CD8-positive, alpha-beta memory T cell (primary cell): ENCODE data around the gene GAB2. TPM values are rescaled to one million over a fixed set of nuclear protein-coding genes. Genes with fewer than 3 reads are reported as not detected.
"Not testable (repeated sequence)": the region's sequence is repeated elsewhere in the genome, so short reads cannot be mapped to it uniquely, and the experiment has no call there.

Source experiments
- CTCF ChIA-PET: fragments of 350-600 bp; sonication (Branson Sonifier 250); formaldehyde crosslinking; loops from one replicate; lab custom pipeline; 2021; ENCODE audit warnings: antibody characterized with exemption; lab: Charles Lee
- POLR2A ChIA-PET: fragments of 350-600 bp; sonication (Branson Sonifier 250); formaldehyde crosslinking; loops from one replicate; lab custom pipeline; 2021; ENCODE audit warnings: antibody characterized with exemption; lab: Charles Lee
- DNase-seq, 5 donors: peaks; one replicate each; pipeline versions ENCODE4 v3.0.0 to v3.0.0-alpha.2; 2020 to 2022; ENCODE audit warnings: mixed read lengths in 1 of 5
- H3K27ac ChIP-seq: one replicate; pipeline ENCODE4 v1.7.0; 2013; ENCODE audit warnings: low read depth, mild to moderate bottlenecking, low read length, moderate library complexity
- H3K27me3 ChIP-seq: 2 replicates; pipeline ENCODE4 v1.7.0; 2013; ENCODE audit warnings: low read length, mild to moderate bottlenecking; ENCODE audit not compliant: insufficient read depth, poor library complexity, severe bottlenecking
- H3K36me3 ChIP-seq: 2 replicates; pipeline ENCODE4 v1.7.0; 2013; ENCODE audit warnings: mild to moderate bottlenecking, low read length, moderate library complexity; ENCODE audit not compliant: insufficient read depth
- H3K4me1 ChIP-seq: 2 replicates; pipeline ENCODE4 v1.7.0; 2013; ENCODE audit warnings: mild to moderate bottlenecking, low read length, moderate library complexity; ENCODE audit not compliant: insufficient read depth
- H3K4me3 ChIP-seq: 2 replicates; pipeline ENCODE4 v1.7.0; 2013; ENCODE audit warnings: mild to moderate bottlenecking, low read length
- H3K9me3 ChIP-seq: 2 replicates; pipeline ENCODE4 v1.7.0; 2013; ENCODE audit warnings: mild to moderate bottlenecking, low read length
- H3K27ac Mint-ChIP-seq, 8 donors: one replicate each; pipeline ENCODE4 v1.8.0; 2020 to 2021; ENCODE audit warnings: mixed read lengths in 8 of 8, mild to moderate bottlenecking in 6 of 8, inconsistent platforms in 3 of 8, moderate library complexity in 3 of 8
- H3K27me3 Mint-ChIP-seq, 2 donors: one replicate each; pipeline ENCODE4 v1.8.0; 2020 to 2021; ENCODE audit warnings: mixed read lengths in 2 of 2, mild to moderate bottlenecking in 1 of 2, moderate library complexity in 1 of 2
- H3K36me3 Mint-ChIP-seq, 3 donors: one replicate each; pipeline ENCODE4 v1.8.0; 2020 to 2021; ENCODE audit warnings: mixed read lengths in 3 of 3, inconsistent platforms in 1 of 3, mild to moderate bottlenecking in 1 of 3
- H3K4me1 Mint-ChIP-seq, 3 donors: one replicate each; pipeline ENCODE4 v1.8.0; 2020 to 2021; ENCODE audit warnings: mixed read lengths in 3 of 3, inconsistent platforms in 1 of 3, mild to moderate bottlenecking in 1 of 3
- H3K4me3 Mint-ChIP-seq, 7 donors: one replicate each; pipeline ENCODE4 v1.8.0; 2020 to 2021; ENCODE audit warnings: mixed read lengths in 7 of 7, mild to moderate bottlenecking in 6 of 7, moderate library complexity in 4 of 7, inconsistent platforms in 2 of 7
- H3K9me3 Mint-ChIP-seq, 5 donors: one replicate each; pipeline ENCODE4 v1.8.0; 2020 to 2022; ENCODE audit warnings: mixed read lengths in 5 of 5, mild to moderate bottlenecking in 3 of 5, moderate library complexity in 2 of 5, inconsistent platforms in 1 of 5
- polyA plus RNA-seq: library from polyadenylated mRNA; unstranded; fragments of 300-500 nt; fragmentation: Illumina TruSeq; gene quantifications from one replicate; pipeline ENCODE4 v1.2.3, GENCODE V29; 2021
- total RNA-seq, 2 experiments: library from RNA; stranded (reverse); gene quantifications; one replicate each; pipeline ENCODE4 v1.2.3, GENCODE V29; 2021

The GAB2 gene
- total and polyA plus RNA-seq, 3 experiments from 2014 or later = 2.9 to 4.3 TPM; not detected in 1

DNA sequence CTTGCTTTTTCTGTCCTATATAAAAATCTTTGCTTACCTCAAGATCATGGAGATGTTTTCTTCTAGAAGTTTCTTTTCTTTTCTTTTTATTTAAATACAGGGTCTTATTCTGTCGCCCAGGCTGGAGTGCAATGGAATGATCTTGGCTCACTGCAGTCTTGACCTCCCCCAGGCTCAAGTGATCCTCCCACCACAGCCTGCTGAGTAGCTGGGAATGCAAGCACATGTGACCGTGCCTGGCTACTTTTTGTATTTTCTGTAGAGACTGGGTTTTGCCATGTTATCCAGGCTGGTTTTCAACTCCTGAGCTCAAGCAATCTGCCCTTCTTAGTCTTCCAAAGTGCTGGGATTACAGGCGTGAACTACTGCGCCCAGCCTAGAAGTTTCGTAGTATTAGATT is 183.6 kb downstream of the GAB2 start:
- Histone ChIP-seq H3K9me3 (no peaks in the 10 kb centered on the region), H3K36me3 (no peaks in the 10 kb centered on the region), H3K4me1 (no peaks in the 10 kb centered on the region), H3K27ac (no peak overlapping the region), H3K4me3 (no peak overlapping the region), H3K27me3 (no peaks in the 10 kb centered on the region)
- ChIA-PET CTCF (no interaction called here), POLR2A (no interaction called here)
- Mint-ChIP-seq H3K36me3 (peaks cover 0 to 19% (median 3%) of the 10 kb centered on the region in 3 donors), H3K4me1 (no peaks in the 10 kb centered on the region), H3K27ac (no peak overlapping the region), H3K9me3 (peaks cover 0 to 11% (median 7%) of the 10 kb centered on the region in 5 donors), H3K27me3 (peaks cover 0 to 11% of the 10 kb centered on the region in 2 donors), H3K4me3 (no peak overlapping the region)
- DNase-seq = no peak

DNA sequence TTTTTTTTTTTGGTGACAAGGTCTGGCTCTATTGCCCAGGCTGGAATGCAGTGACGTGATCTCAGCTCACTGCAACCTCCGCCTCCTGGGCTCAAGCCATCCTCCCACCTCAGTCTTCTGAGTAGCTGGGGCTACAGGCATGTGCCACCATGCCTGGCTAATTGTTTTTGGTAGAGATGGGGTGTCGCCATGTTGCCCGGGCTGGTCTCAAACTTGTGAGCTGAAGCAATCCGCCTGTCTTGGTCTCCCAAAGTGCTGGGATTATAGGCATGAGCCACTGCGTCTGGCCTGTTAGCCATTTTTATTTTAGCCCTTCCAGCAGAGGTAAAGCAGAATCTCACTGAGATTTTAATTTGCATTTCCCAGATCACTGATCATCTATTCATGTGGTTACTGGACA is 184.6 kb downstream of the GAB2 start:
- Mint-ChIP-seq H3K36me3 (peaks cover 0 to 18% (median 3%) of the 10 kb centered on the region in 3 donors), H3K27me3 (peaks cover 0 to 11% of the 10 kb centered on the region in 2 donors)
- H3K4me3 ChIP-seq, H3K36me3 ChIP-seq, H3K4me1 ChIP-seq, DNase-seq, H3K9me3 ChIP-seq, H3K4me1 Mint-ChIP-seq, H3K4me3 Mint-ChIP-seq, H3K27ac ChIP-seq, POLR2A ChIA-PET, H3K27me3 ChIP-seq, H3K27ac Mint-ChIP-seq, H3K9me3 Mint-ChIP-seq, CTCF ChIA-PET: not testable (repeated sequence)

DNA sequence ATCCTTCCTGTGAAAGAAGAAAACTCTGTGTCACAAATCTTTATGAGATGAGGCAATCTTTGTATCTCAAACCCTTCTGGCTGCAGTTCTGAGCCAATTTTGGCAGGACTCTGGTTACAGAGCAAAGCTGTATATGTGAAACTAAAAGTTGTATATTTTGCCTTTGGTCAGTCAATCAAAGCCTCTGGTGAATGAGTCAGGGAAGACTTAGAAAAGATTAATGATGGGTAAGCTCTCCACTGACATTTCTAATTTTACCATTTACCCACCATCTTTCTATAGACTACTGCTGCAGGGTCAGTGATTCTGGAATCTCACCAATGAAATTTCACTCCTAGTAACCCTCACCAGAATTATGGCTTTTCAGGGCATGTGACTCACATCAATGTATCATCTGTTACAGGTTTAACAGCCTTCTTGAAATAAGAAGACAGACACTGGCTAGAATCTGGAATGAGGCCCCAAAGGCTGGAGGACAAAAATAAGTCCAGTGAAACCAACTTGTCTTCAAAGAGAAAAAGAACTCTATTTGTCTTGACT is 185.6 kb downstream of the GAB2 start:
- H3K27me3 ChIP-seq = no peaks in the 10 kb centered on the region
- peaks cover 0 to 3% of the 10 kb centered on the region in 2 donors for H3K27me3 Mint-ChIP-seq
- H3K4me1 ChIP-seq = no peaks in the 10 kb centered on the region
- ChIA-PET POLR2A (no interaction called here), CTCF (no interaction called here)
- no peaks in the 10 kb centered on the region for H3K9me3 Mint-ChIP-seq
- H3K36me3 Mint-ChIP-seq = peaks cover 0 to 8% (median 3%) of the 10 kb centered on the region in 3 donors
- H3K9me3 ChIP-seq = no peaks in the 10 kb centered on the region
- H3K27ac Mint-ChIP-seq = no peak overlapping the region
- no peak overlapping the region for H3K27ac ChIP-seq
- no peak overlapping the region for H3K4me3 ChIP-seq
- no peak for DNase-seq
- no peak overlapping the region for H3K4me3 Mint-ChIP-seq
- H3K4me1 Mint-ChIP-seq = no peaks in the 10 kb centered on the region
- H3K36me3 ChIP-seq = no peaks in the 10 kb centered on the region

DNA sequence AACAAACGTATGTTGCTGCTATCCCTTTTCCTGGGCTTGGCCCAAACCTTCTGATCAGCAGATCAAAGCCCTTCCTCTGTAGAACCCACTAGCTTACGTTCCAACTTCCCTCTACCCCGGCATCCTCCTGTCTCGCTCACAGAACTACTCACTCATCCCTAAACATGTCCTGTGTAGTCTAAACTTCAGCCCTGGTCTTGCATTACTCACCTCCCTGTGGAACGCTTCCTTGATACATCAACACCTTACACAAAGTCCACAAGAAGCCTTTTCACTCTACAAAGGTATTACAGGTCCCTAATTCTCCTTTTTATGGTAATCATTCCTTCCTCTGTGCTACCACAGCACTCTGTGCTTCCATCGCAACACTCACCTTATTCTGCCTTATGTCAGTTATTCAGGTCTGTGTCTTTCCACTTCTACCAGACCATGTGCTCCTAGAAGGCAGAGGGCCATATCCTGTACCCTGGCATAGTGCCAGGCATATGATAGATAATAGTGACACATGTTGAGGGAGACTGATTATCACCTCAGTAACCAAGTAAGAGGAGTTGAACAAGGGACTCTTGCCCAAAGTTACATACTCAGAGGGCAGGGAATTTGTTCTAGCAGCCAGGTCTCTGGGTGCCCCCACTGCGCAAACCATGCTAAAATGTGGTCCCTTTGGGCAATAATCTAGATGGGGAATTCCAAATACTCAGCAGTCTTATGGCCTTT is 187.3 kb downstream of the GAB2 start:
- Histone ChIP-seq H3K4me3 (no peak overlapping the region), H3K4me1 (no peaks in the 10 kb centered on the region), H3K27me3 (no peaks in the 10 kb centered on the region), H3K27ac (no peak overlapping the region), H3K9me3 (no peaks in the 10 kb centered on the region), H3K36me3 (no peaks in the 10 kb centered on the region)
- H3K36me3 Mint-ChIP-seq = peaks cover 0 to under 1% (median 0%) of the 10 kb centered on the region in 3 donors
- no peaks in the 10 kb centered on the region for H3K4me1 Mint-ChIP-seq
- no peaks in the 10 kb centered on the region for H3K9me3 Mint-ChIP-seq
- H3K27me3 Mint-ChIP-seq = no peaks in the 10 kb centered on the region
- peak overlapping the region in 2 of 8 donors; percentile 2 to 24 for H3K27ac Mint-ChIP-seq
- no peak for DNase-seq
- no peak overlapping the region for H3K4me3 Mint-ChIP-seq
- CTCF ChIA-PET = no interaction called here
- POLR2A ChIA-PET = no interaction called here

DNA sequence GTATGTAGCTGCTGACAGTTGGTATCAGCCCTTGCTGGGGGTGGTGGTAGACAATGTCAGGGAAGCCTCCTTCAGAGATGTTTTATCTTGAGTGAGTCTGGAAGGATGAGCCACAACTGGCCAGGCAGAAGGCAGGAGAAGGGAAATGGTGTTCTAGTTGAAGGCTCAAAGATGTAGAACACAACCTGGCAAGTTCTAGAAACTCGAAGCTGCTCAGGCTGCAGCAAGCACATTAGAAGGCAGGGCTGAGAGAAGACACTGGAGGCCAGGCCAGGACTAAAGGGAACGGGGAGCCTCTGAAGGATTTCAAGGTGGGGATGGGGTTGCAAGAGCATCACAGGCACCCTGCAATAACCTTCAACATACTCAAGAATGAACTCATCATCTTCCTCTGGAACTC is 188.5 kb downstream of the GAB2 start:
- H3K27ac Mint-ChIP-seq = no peak overlapping the region
- H3K27me3 Mint-ChIP-seq = no peaks in the 10 kb centered on the region
- H3K4me1 ChIP-seq = no peaks in the 10 kb centered on the region
- H3K9me3 ChIP-seq = no peaks in the 10 kb centered on the region
- no peak overlapping the region for H3K27ac ChIP-seq
- no peak overlapping the region for H3K4me3 ChIP-seq
- no peak overlapping the region for H3K4me3 Mint-ChIP-seq
- H3K36me3 Mint-ChIP-seq = peaks cover 0 to 6% (median 0%) of the 10 kb centered on the region in 3 donors
- no peak for DNase-seq
- POLR2A ChIA-PET = no interaction called here
- H3K4me1 Mint-ChIP-seq = no peaks in the 10 kb centered on the region
- H3K27me3 ChIP-seq = no peaks in the 10 kb centered on the region
- H3K36me3 ChIP-seq = no peaks in the 10 kb centered on the region
- H3K9me3 Mint-ChIP-seq = no peaks in the 10 kb centered on the region
- CTCF ChIA-PET = no interaction called here

DNA sequence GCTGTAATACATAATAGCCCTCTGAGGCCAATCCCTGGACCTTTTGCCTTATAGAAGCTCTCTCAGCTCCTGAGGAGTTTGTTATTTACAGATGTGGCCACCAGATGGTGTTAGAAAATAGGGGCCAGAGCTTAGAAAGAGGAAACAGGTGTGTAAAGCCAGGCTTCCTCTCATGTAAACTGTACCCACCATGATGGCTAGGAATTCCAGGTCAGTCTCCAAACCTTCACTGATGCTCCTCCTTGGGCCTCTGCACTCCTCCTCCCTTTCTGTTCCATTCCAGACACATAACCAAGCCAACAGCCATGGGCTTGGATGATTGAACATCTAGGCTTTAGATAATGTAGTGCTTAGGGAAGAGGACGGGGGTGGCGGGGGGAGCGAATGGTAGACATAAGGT is 189.2 kb downstream of the GAB2 start:
- Histone ChIP-seq H3K4me3 (no peak overlapping the region), H3K27ac (no peak overlapping the region), H3K27me3 (no peaks in the 10 kb centered on the region), H3K4me1 (no peaks in the 10 kb centered on the region), H3K9me3 (no peaks in the 10 kb centered on the region), H3K36me3 (no peaks in the 10 kb centered on the region)
- Mint-ChIP-seq H3K27me3 (no peaks in the 10 kb centered on the region), H3K9me3 (no peaks in the 10 kb centered on the region), H3K4me3 (no peak overlapping the region), H3K4me1 (no peaks in the 10 kb centered on the region), H3K36me3 (peaks cover 0 to 8% (median under 1%) of the 10 kb centered on the region in 3 donors), H3K27ac (peak overlapping the region in 1 of 8 donors; percentile 37)
- POLR2A ChIA-PET = no interaction called here
- CTCF ChIA-PET = interaction anchor here (0.8 to 1.3 kb wide), 3 partner anchors 19 to 336 kb away, joined by 3 to 8 read pairs (median 3); no protein-coding TSS in a partner anchor
- no peak for DNase-seq

DNA sequence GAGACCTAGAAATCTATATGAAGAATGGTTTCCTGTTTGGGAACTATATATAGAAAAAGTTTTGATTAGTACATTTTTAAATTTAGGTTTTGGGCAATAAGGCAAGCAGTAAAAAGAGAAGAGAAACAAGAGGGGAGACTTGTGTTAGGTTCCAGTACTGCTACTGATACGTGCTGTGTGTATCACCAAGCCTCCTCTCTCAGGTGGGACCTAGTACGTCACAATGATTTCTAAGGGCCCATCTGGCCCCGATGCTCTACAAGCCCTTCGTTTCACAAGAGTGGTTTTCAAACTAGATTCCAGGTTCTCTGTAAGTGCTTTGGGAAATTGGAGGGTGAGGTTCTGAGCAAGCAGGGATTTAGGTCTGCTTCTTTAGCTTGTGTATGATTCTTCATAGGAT is 189.7 kb downstream of the GAB2 start:
- no peaks in the 10 kb centered on the region for H3K4me1 ChIP-seq
- ChIA-PET CTCF (interaction anchor here (0.8 to 1.3 kb wide), 3 partner anchors 19 to 337 kb away, joined by 3 to 8 read pairs (median 3); no protein-coding TSS in a partner anchor), POLR2A (no interaction called here)
- no peak for DNase-seq
- Mint-ChIP-seq H3K27ac (peak overlapping the region in 1 of 8 donors; percentile 17), H3K4me3 (no peak overlapping the region), H3K4me1 (no peaks in the 10 kb centered on the region), H3K27me3 (no peaks in the 10 kb centered on the region), H3K9me3 (no peaks in the 10 kb centered on the region), H3K36me3 (peaks cover 0 to 8% (median 1%) of the 10 kb centered on the region in 3 donors)
- H3K36me3 ChIP-seq = no peaks in the 10 kb centered on the region
- no peak overlapping the region for H3K27ac ChIP-seq
- H3K27me3 ChIP-seq = no peaks in the 10 kb centered on the region
- no peaks in the 10 kb centered on the region for H3K9me3 ChIP-seq
- H3K4me3 ChIP-seq = no peak overlapping the region
